Fibroblast of skin of scalp (primary cell): Measurements from ENCODE around the gene BORCS6.

Experiments
- DNase-seq: peaks from one replicate; pipeline ENCODE4 v3.0.0-alpha.2; 2013

The BORCS6 gene

GRCh38 chr17:8142158-8142886 is 47.7 kb downstream of the BORCS6 start:
- DNase-seq: no peak

GRCh38 chr17:8141741-8142140 is 48.2 kb downstream of the BORCS6 start:
- no peak for DNase-seq

- DNase-seq: no peak
These were observed 48.9 kb downstream of the BORCS6 start for GRCh38 chr17:8141045-8141444.

- DNase-seq: no peak
These were observed 49.6 kb downstream of the BORCS6 start for GRCh38 chr17:8140065-8141029.

- DNase-seq: peak; percentile 99
These were observed 51.2 kb downstream of the BORCS6 start for GRCh38 chr17:8138672-8139371.

- DNase-seq: no peak
These were observed 51.7 kb downstream of the BORCS6 start for GRCh38 chr17:8138374-8138671.
